Caco-2 (cell line): ENCODE data around the gene P2RY1. TPM values are rescaled to one million over a fixed set of nuclear protein-coding genes. Genes with fewer than 3 reads are reported as not detected.

ENCODE experiments used
- BruUV-seq: library from RNA; stranded (reverse); fragments of 400-500 nt; replicated peaks from 2 replicates; lab custom pipeline; 2021; lab: Mats Ljungman, UMichigan
- CTCF ChIA-PET: fragments of 300-600 bp; sonication (Branson Sonifier 250); formaldehyde crosslinking; loops from one replicate; lab custom pipeline; 2022; ENCODE audit warnings: antibody characterized with exemption; lab: Charles Lee
- POLR2A ChIA-PET: fragments of 300-600 bp; sonication (Branson Sonifier 250); formaldehyde crosslinking; loops from one replicate; lab custom pipeline; 2022; ENCODE audit warnings: antibody characterized with exemption; lab: Charles Lee
- DNase-seq, 2 experiments: peaks; one replicate each; pipeline versions ENCODE4 v3.0.0 to v3.0.0-alpha.2; 2020 to 2022
- H3K27me3 ChIP-seq: replicated peaks from 2 replicates; pipeline ENCODE4 v1.6.0; 2011; ENCODE audit warnings: low read length; ENCODE audit not compliant: control insufficient read depth, insufficient read depth
- H3K36me3 ChIP-seq: 2 replicates; pipeline ENCODE4 v1.5.1; 2011; ENCODE audit warnings: low read length; ENCODE audit not compliant: control insufficient read depth, insufficient read depth
- H3K4me1 ChIP-seq: fragments of 250-450 bp; sonication (Bioruptor Pico); 2 replicates; pipeline ENCODE4 v1.5.1; 2020; ENCODE audit warnings: mild to moderate bottlenecking
- H3K4me3 ChIP-seq: 2 replicates; pipeline ENCODE4 v1.5.1; 2011; ENCODE audit warnings: low read depth, mild to moderate bottlenecking, control low read depth, low read length
- H3K9me3 ChIP-seq: fragments of 250-450 bp; sonication (Bioruptor Pico); 2 replicates; pipeline ENCODE4 v1.5.1; 2020; ENCODE audit warnings: mild to moderate bottlenecking, moderate library complexity
- H3K27ac Mint-ChIP-seq: one replicate; pipeline ENCODE4 v1.8.0; 2022; ENCODE audit warnings: mixed read lengths; ENCODE audit not compliant: unreplicated experiment
- H3K27me3 Mint-ChIP-seq: one replicate; pipeline ENCODE4 v1.8.0; 2022; ENCODE audit warnings: mixed read lengths; ENCODE audit not compliant: insufficient read depth, unreplicated experiment
- H3K36me3 Mint-ChIP-seq: one replicate; pipeline ENCODE4 v1.8.0; 2022; ENCODE audit warnings: mild to moderate bottlenecking, mixed read lengths; ENCODE audit not compliant: insufficient read depth, unreplicated experiment
- H3K4me1 Mint-ChIP-seq: one replicate; pipeline ENCODE4 v1.8.0; 2022; ENCODE audit warnings: low read depth, mixed read lengths; ENCODE audit not compliant: unreplicated experiment
- H3K4me3 Mint-ChIP-seq: one replicate; pipeline ENCODE4 v1.8.0; 2022; ENCODE audit warnings: mild to moderate bottlenecking, moderate library complexity, mixed read lengths; ENCODE audit not compliant: unreplicated experiment
- H3K9me3 Mint-ChIP-seq: one replicate; pipeline ENCODE4 v1.8.0; 2022; ENCODE audit warnings: mixed read lengths; ENCODE audit not compliant: unreplicated experiment
- intact Hi-C: fragments of 100-400 bp; cut with micrococcal nuclease; formaldehyde crosslinking; loops from one replicate; pipeline ENCODE4 v1.10.0; 2022; ENCODE audit not compliant: unreplicated experiment
- total RNA-seq: library from RNA; stranded (reverse); gene quantifications from 2 replicates; pipeline ENCODE4 v1.2.3, GENCODE V29; 2022
- TF ChIP-seq, protein P1 (sequence below), 2 experiments: fragments of 200-600 bp in 1 of 2; IDR thresholded peaks; 1 replicate in 1 of 2; 2 replicates in 1 of 2; pipeline versions ENCODE4 v1.5.1 to v1.8.0; 2011 to 2022; ENCODE audit warnings: antibody characterized with exemption in 1 of 2, control low read depth in 1 of 2, inconsistent platforms in 1 of 2, low read depth in 1 of 2, low read length in 1 of 2, mild to moderate bottlenecking in 1 of 2, moderate library complexity in 1 of 2; ENCODE audit not compliant: insufficient read depth in 1 of 2, severe bottlenecking in 1 of 2, unreplicated experiment in 1 of 2

The P2RY1 gene
- total RNA-seq, 1 experiment from 2014 or later, result 6.0 TPM

DNA sequence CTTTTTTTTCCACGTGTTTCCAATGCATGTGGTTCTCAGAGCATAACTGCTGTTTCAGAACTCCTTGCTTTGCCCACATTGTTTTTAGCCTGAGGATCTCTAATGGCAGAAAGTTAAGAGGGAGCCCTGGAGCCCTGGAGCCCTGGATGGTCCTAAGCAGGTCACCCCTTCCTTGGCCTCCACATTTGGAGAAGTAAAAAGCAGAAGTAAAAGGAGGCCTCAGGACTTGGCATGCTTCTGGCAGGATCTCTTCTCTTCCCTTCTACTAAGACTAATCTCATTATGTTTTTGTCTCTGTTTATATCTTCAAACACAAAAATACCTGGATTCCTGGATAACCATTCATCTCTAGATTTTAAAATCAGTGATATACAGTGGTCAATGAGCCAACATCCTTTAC lies 50.1 kb downstream of the P2RY1 start:
- Histone ChIP-seq H3K27me3 (peaks cover 1% of the 10 kb centered on the region; the same call in 1 of the 2 replicates), H3K4me3 (no peak overlapping the region), H3K9me3 (no peaks in the 10 kb centered on the region), H3K4me1 (peaks cover 11% of the 10 kb centered on the region; the same call in 1 of the 2 replicates), H3K36me3 (no peaks in the 10 kb centered on the region)
- H3K4me3 Mint-ChIP-seq, result no peak overlapping the region
- no TSS peak for BruUV-seq
- DNase-seq, result no peak
- intact Hi-C loops, result no loop called here
- no peaks in the 10 kb centered on the region for H3K36me3 Mint-ChIP-seq
- H3K4me1 Mint-ChIP-seq, result peaks cover 16% of the 10 kb centered on the region
- ChIA-PET CTCF (no interaction called here), POLR2A (no interaction called here)
- H3K27ac Mint-ChIP-seq, result no peak overlapping the region
- peaks cover 6% of the 10 kb centered on the region for H3K27me3 Mint-ChIP-seq
- TF ChIP-seq, protein P1, sequence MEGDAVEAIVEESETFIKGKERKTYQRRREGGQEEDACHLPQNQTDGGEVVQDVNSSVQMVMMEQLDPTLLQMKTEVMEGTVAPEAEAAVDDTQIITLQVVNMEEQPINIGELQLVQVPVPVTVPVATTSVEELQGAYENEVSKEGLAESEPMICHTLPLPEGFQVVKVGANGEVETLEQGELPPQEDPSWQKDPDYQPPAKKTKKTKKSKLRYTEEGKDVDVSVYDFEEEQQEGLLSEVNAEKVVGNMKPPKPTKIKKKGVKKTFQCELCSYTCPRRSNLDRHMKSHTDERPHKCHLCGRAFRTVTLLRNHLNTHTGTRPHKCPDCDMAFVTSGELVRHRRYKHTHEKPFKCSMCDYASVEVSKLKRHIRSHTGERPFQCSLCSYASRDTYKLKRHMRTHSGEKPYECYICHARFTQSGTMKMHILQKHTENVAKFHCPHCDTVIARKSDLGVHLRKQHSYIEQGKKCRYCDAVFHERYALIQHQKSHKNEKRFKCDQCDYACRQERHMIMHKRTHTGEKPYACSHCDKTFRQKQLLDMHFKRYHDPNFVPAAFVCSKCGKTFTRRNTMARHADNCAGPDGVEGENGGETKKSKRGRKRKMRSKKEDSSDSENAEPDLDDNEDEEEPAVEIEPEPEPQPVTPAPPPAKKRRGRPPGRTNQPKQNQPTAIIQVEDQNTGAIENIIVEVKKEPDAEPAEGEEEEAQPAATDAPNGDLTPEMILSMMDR (IDR thresholded peaks at IDR 0.05; ENCODE audit: insufficient read depth in 1 of 2, low read depth in 1 of 2, low read length in 1 of 2, severe bottlenecking in 1 of 2, unreplicated experiment in 1 of 2), result no peak
- peaks cover 2% of the 10 kb centered on the region for H3K9me3 Mint-ChIP-seq
